ENCODE measurements around the gene TOGARAM1.

Gene TOGARAM1

DNA sequence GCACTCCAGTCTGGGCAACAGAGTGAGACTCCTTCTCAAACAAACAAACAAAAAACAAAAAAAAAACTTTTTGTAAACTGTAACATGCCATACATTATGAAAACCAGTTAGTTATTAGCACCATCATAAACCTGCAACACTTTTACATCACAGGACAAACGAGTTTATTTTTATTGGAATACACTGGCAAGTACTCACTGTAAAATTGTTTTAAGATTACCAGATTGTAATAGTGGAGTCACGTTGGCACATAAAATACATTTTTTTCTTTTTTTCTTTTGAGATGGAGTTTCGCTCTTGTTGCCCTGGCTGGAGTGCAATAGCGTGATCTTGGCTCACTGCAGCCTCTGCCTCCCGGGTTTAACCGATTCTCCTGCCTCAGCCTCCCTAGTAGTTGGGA is 156.6 kb downstream of the TOGARAM1 start:
- TF ChIP-seq, protein P1, sequence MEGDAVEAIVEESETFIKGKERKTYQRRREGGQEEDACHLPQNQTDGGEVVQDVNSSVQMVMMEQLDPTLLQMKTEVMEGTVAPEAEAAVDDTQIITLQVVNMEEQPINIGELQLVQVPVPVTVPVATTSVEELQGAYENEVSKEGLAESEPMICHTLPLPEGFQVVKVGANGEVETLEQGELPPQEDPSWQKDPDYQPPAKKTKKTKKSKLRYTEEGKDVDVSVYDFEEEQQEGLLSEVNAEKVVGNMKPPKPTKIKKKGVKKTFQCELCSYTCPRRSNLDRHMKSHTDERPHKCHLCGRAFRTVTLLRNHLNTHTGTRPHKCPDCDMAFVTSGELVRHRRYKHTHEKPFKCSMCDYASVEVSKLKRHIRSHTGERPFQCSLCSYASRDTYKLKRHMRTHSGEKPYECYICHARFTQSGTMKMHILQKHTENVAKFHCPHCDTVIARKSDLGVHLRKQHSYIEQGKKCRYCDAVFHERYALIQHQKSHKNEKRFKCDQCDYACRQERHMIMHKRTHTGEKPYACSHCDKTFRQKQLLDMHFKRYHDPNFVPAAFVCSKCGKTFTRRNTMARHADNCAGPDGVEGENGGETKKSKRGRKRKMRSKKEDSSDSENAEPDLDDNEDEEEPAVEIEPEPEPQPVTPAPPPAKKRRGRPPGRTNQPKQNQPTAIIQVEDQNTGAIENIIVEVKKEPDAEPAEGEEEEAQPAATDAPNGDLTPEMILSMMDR (IDR thresholded peaks at IDR 0.05; ENCODE audit: control insufficient read depth, extremely low read depth, insufficient read depth) = no peak
- no peak overlapping the region for H3K4me3 ChIP-seq (ENCODE audit: low read depth, low read length)
- DNase-seq (ENCODE audit: low read depth) = peak; percentile 88

DNA sequence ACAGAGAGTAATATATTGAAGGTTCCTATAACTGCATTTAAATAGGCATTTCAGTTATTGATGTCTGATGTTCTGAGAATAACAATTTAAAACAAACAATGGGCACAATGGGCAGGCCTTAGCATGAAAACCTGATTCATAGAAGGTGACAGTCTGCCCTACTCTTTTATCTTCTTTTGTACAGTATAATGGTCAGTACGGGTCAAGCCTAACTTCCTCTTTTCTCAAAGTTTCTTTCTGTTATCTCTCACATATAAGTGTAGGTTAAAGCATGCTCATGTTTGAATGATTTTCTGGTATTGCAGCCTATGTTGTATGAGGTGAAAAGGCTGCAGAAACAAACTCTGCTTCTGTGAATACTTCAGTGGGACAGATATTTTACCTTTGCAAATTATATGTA is 158.1 kb downstream of the TOGARAM1 start:
- no peak overlapping the region for H3K4me3 ChIP-seq (ENCODE audit: low read depth, low read length)
- TF ChIP-seq, protein P1 (IDR thresholded peaks at IDR 0.05; ENCODE audit: control insufficient read depth, extremely low read depth, insufficient read depth) = no peak
- DNase-seq (ENCODE audit: low read depth) = no peak

DNA sequence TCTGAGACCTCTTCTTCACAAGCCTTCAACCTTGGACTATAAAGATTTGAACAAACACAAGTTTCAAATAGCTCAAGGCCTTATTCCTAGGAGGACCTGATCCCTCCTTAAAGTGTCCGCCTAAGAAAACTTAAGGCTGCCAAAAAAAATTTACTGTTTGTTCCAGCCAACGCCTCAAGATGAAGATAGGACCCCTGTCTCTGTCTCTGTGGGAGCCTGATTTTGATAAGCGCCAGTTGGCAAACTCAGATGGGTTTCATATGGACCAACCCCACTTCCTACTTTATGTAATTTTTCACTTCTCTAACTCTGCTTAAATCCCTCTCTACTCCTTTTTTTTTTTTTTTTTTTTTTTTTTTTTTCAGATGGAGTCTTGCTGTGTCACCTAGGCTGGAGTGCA is 161.3 kb downstream of the TOGARAM1 start:
- DNase-seq (ENCODE audit: low read depth) = no peak
- TF ChIP-seq, protein P1 (IDR thresholded peaks at IDR 0.05; ENCODE audit: control insufficient read depth, extremely low read depth, insufficient read depth) = no peak
- no peak overlapping the region for H3K4me3 ChIP-seq (ENCODE audit: low read depth, low read length)

All from LNCaP clone FGC (cell line).